Tibial artery (tissue), 4 donors: ENCODE data around the gene MDP1.

Experiments used
- DNase-seq, 2 donors: peaks; one replicate each; pipeline ENCODE4 v3.0.0-alpha.2; 2019
- H3K27ac ChIP-seq, 2 donors: fragments of 200-600 bp; sonication (generic) in 1 of 2; 1 replicate in 1 of 2; 2 replicates in 1 of 2; pipeline ENCODE4 v1.5.1; 2018 to 2019; ENCODE audit warnings: mild to moderate bottlenecking in 1 of 2
- H3K27me3 ChIP-seq, 2 donors: fragments of 200-600 bp; sonication (generic) in 1 of 2; one replicate each; pipeline versions ENCODE4 v1.5.1 to v1.6.0; 2016 to 2019
- H3K36me3 ChIP-seq, 3 donors: fragments of 200-600 bp; sonication (generic) in 2 of 3; one replicate each; pipeline ENCODE4 v1.5.1; 2016 to 2019; ENCODE audit warnings: mild to moderate bottlenecking in 2 of 3
- H3K4me1 ChIP-seq, 4 donors: fragments of 200-600 bp; sonication (generic) in 2 of 4; 1 replicate in 3 of 4; 2 replicates in 1 of 4; pipeline ENCODE4 v1.5.1; 2016 to 2019
- H3K4me3 ChIP-seq, 2 donors: fragments of 200-600 bp; sonication (generic) in 1 of 2; 1 replicate in 1 of 2; 2 replicates in 1 of 2; pipeline ENCODE4 v1.5.1; 2018 to 2019; ENCODE audit warnings: mild to moderate bottlenecking in 2 of 2
- H3K9me3 ChIP-seq, 3 donors: fragments of 200-600 bp; sonication (generic) in 1 of 3; one replicate each; pipeline ENCODE4 v1.5.1; 2016 to 2019
- intact Hi-C: fragments of 100-400 bp; cut with DNase I; formaldehyde crosslinking; loops from one replicate; pipeline ENCODE4 v1.15.0; 2023; ENCODE audit warnings: low total_unique reads
- TF ChIP-seq, protein P1 (sequence below), 2 experiments: fragments of 200-600 bp in 1 of 2; fragments of 450-650 bp in 1 of 2; IDR thresholded peaks; one replicate each; pipeline ENCODE4 v1.5.1; 2017 to 2019; ENCODE audit warnings: antibody characterized with exemption in 2 of 2, mild to moderate bottlenecking in 1 of 2, moderate library complexity in 1 of 2

MDP1 gene

DNA sequence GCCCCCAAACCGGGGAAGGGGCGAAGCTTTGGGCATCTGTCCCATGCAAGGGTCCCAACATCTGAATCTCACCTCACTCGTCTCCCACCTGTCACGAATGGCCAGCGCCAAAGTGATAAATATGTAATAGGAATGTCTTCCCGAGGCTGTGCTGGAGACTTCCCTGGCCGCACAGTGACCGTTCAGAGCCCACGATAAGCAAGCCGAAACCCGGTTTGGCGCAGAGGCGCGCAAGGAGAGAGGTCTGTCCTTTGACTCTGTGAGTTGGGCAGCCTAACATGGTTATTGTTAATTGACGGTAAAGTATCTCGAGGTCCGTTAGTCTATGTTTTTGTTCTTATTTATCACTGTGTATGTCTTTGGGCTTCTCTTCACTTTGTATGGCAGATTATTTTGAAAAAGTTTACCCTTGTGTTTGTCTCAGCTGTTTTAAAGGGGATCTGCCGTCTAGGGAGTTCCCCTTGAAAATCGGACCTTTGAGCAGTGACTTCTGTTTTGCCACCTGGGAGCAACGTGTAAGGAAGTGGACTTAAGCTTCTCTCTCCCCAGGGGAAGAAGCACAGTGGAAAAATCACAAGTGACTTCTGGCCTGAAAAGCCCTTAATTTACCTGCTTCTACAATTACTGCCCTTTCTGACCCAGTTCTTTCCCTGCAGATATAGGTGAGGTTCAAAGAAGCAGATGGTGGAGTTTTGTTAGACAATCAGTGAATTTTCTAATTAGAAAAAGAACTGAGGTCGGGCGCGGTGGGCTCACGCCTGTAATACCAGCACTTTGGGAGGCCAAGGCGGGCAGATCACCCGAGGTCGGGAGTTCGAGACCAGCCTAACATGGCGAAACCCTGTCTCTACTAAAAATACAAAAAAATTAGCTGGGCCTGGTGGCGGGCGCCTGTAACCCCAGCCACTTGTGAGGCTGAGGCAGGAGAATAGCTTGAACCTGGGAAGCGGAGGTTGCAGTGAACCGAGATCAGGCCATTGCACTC lies 19.5 kb downstream of the MDP1 start:
- TF ChIP-seq, protein P1, sequence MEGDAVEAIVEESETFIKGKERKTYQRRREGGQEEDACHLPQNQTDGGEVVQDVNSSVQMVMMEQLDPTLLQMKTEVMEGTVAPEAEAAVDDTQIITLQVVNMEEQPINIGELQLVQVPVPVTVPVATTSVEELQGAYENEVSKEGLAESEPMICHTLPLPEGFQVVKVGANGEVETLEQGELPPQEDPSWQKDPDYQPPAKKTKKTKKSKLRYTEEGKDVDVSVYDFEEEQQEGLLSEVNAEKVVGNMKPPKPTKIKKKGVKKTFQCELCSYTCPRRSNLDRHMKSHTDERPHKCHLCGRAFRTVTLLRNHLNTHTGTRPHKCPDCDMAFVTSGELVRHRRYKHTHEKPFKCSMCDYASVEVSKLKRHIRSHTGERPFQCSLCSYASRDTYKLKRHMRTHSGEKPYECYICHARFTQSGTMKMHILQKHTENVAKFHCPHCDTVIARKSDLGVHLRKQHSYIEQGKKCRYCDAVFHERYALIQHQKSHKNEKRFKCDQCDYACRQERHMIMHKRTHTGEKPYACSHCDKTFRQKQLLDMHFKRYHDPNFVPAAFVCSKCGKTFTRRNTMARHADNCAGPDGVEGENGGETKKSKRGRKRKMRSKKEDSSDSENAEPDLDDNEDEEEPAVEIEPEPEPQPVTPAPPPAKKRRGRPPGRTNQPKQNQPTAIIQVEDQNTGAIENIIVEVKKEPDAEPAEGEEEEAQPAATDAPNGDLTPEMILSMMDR (IDR thresholded peaks at IDR 0.05) = no peak
- Histone ChIP-seq H3K27ac (peak overlapping the region; percentile 94 to 98), H3K4me3 (peak overlapping the region; percentile 79 to 84), H3K27me3 (no peaks in the 10 kb centered on the region), H3K9me3 (no peaks in the 10 kb centered on the region), H3K4me1 (peaks cover 0 to 30% (median 26%) of the 10 kb centered on the region in 4 donors), H3K36me3 (peaks cover 12 to 22% (median 21%) of the 10 kb centered on the region in 3 donors)
- no peak for DNase-seq
- intact Hi-C loops = no loop called here

DNA sequence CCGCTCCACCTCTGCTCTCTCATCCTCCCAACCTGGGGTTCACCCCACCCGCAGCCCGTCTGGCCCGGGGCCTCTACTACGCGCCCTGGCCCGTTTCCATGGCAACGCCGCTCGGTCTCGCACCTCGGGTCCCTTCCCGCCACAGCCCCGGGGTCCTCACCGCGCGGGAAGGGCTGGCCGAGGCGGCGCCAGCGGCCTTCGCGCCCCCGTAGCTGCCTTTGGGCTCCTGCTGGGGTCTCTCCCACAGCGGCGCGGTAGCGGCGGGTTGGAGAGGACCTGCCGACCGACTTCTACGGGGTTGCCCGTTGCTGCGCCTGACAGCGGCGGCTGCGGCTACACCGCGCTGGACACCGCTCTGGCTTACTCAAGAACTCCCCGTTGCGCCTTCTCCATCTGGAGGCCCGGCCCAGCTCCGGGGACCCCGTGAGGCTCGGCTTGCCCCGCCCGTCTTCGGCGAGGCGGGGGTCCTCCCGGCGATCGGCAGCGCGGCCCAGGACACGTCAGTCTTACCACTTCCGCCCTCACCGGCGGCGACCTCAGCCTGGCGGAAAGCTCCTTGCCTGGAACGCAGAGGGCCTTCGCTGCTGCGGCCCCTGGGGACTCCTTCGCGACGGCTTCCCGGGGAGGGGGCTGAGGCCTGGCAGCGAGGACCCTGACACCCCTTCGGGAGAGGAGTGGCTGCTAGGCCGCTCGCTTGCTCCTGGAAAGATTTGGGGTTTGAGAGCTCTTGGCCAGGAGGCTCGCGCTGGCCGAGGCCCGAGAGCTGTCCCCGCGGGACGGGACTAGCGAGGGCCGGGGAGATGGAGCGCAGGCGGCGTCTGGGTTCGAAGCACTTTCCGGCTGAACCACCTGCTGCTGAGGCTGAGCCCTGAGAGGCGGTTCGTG lies 20.4 kb downstream of the MDP1 start, which contains the start of gene TM9SF1:
Gene TM9SF1, minus strand, starts transcription at position 256 of the 885 bp plus-strand sequence. CDS start 422 bp downstream, outside the sequence.
- intact Hi-C loops = no loop called here

DNA sequence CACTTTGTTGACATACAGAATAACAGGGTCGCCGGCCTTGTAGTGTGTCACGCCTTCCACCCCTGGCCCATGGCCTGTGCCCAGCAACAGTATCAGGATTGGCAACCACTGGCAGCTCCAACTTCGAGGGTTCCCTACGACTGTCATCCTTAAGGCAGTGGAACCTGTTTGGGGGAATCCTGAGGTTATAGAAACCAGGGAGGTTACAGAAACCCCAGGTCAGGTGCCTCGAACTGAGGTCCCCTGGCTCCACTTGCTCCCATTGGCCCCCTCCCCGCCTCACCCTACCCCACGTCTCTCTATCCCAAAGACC lies 21.0 kb downstream of the MDP1 start:
- TF ChIP-seq, protein P1 (IDR thresholded peaks at IDR 0.05) = no peak
- H3K4me3 ChIP-seq = peak overlapping the region; percentile 79 to 84
- peak overlapping the region; percentile 94 to 98 for H3K27ac ChIP-seq
- peaks cover 0 to 30% (median 26%) of the 10 kb centered on the region in 4 donors for H3K4me1 ChIP-seq
- intact Hi-C loops = no loop called here
- H3K36me3 ChIP-seq = peaks cover 12 to 31% (median 22%) of the 10 kb centered on the region in 3 donors
- H3K27me3 ChIP-seq = no peaks in the 10 kb centered on the region
- no peaks in the 10 kb centered on the region for H3K9me3 ChIP-seq
- DNase-seq = no peak

More for the DNA sequence above, 20.4 kb downstream of the MDP1 start, which contains the start of gene TM9SF1:
- H3K4me1 ChIP-seq = peaks cover 0 to 30% (median 26%) of the 10 kb centered on the region in 4 donors
- no peaks in the 10 kb centered on the region for H3K9me3 ChIP-seq
- H3K36me3 ChIP-seq = peaks cover 12 to 25% (median 17%) of the 10 kb centered on the region in 3 donors
- H3K27ac ChIP-seq = peak within 1 kb of the TSS; percentile 94 to 98
- no peaks in the 10 kb centered on the region for H3K27me3 ChIP-seq
- peak; percentile 85 to 93 for DNase-seq
- TF ChIP-seq, protein P1 (IDR thresholded peaks at IDR 0.05) = no peak
- peak within 1 kb of the TSS; percentile 79 to 84 for H3K4me3 ChIP-seq

DNA sequence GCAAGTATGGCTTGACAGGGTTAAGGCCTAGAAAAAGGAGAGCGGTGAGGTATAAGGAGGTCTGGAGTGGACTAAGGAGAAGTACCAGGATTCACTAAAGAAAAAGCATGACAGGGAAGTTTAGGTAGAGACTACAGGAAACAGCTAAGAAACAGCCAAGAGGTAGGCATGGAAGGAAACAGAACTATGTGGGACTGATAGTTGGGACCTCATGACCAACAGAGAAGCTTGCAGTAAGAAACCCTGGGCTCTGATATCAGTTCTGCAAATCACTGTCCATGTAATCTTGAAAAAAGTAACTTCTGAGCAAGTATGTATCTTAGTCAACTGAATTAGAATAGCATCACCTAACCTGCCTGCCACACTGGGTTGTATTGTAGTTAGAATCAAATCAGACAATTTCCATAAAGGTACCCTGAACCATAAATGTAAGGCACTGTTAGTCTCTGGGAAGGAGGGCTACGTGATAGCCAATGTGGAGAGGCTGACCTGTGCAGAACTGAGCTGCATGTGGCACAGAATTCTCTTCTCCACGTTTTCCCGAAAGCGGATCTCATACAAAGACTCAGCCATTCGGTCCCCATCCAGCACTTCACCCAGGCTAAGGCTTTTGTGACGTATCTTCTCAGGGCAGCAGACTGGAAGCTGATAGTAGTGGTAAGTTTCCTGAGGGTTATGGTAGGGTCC lies 21.5 kb downstream of the MDP1 start:
- TF ChIP-seq, protein P1 (IDR thresholded peaks at IDR 0.05) = no peak
- H3K27ac ChIP-seq = peak overlapping the region; percentile 94 to 98
- H3K36me3 ChIP-seq = peaks cover 12 to 36% (median 22%) of the 10 kb centered on the region in 3 donors
- no peaks in the 10 kb centered on the region for H3K27me3 ChIP-seq
- peaks cover 0 to 32% (median 28%) of the 10 kb centered on the region in 4 donors for H3K4me1 ChIP-seq
- H3K4me3 ChIP-seq = peak overlapping the region; percentile 79 to 84
- DNase-seq = no peak
- intact Hi-C loops = no loop called here
- no peaks in the 10 kb centered on the region for H3K9me3 ChIP-seq

DNA sequence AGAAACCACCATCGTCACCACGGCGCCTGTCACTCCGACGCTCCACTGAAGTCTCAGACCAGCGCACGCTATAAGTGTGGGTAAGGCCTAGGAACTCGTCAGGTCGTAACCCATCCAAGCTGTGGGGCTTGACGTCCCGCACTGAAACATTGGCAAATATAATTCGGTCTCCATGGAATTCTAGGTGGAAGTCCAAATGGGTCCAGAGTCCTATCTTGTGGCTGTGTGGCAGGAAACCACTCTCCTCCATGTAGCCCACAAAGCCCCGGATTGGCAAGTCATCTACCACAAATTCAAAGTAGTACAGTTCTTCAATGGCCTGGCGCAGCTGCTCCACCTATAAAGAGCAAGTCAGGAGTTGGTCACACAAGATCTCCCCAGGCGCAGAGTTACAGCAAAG lies 22.9 kb downstream of the MDP1 start:
- no peak overlapping the region for H3K27ac ChIP-seq
- DNase-seq = no peak
- no peaks in the 10 kb centered on the region for H3K9me3 ChIP-seq
- TF ChIP-seq, protein P1 (IDR thresholded peaks at IDR 0.05) = no peak
- H3K4me1 ChIP-seq = peaks cover 0 to 43% (median 35%) of the 10 kb centered on the region in 4 donors
- intact Hi-C loops = no loop called here
- H3K36me3 ChIP-seq = peaks cover 12 to 36% (median 22%) of the 10 kb centered on the region in 3 donors
- no peak overlapping the region for H3K4me3 ChIP-seq
- H3K27me3 ChIP-seq = no peaks in the 10 kb centered on the region
